ENCODE results near the gene STOML2.

The STOML2 gene

GRCh38 chr9:35071814-35072460, 31.0 kb downstream of the STOML2 start:
- TF ChIP-seq CTCF (IDR thresholded peaks at IDR 0.05): no peak
- Histone ChIP-seq H3K27ac (peak overlapping the region; percentile 98 to 100), H3K4me3 (peak overlapping the region; percentile 96)
- DNase-seq (ENCODE audit: low spot score): peak; percentile 92

GRCh38 chr9:35070823-35071813, 31.8 kb downstream of the STOML2 start:
- no peak for TF ChIP-seq CTCF (IDR thresholded peaks at IDR 0.05)
- Histone ChIP-seq H3K27ac (peak overlapping the region; percentile 98 to 100), H3K4me3 (peak overlapping the region; percentile 96)
- no peak for DNase-seq (ENCODE audit: low spot score)

- no peak for DNase-seq (ENCODE audit: low spot score)
- TF ChIP-seq CTCF (IDR thresholded peaks at IDR 0.05): no peak
- H3K4me3 ChIP-seq: no peak overlapping the region
- no peak overlapping the region for H3K27ac ChIP-seq
Measured at GRCh38 chr9:35069020-35069419, 33.9 kb downstream of the STOML2 start.

- Histone ChIP-seq H3K27ac (no peak overlapping the region), H3K4me3 (no peak overlapping the region)
- no peak for DNase-seq (ENCODE audit: low spot score)
- TF ChIP-seq CTCF (IDR thresholded peaks at IDR 0.05): no peak
Measured at GRCh38 chr9:35067056-35067455, 35.9 kb downstream of the STOML2 start.

- Histone ChIP-seq H3K27ac (no peak overlapping the region), H3K4me3 (no peak overlapping the region)
- TF ChIP-seq CTCF (IDR thresholded peaks at IDR 0.05): no peak
- no peak for DNase-seq (ENCODE audit: low spot score)
Measured at GRCh38 chr9:35060548-35061207, 42.3 kb downstream of the STOML2 start.

- no peak overlapping the region for H3K4me3 ChIP-seq
- TF ChIP-seq CTCF (IDR thresholded peaks at IDR 0.05): no peak
- DNase-seq (ENCODE audit: low spot score): no peak
- no peak overlapping the region for H3K27ac ChIP-seq
Measured at GRCh38 chr9:35059438-35059837, 43.5 kb downstream of the STOML2 start.

All from coronary artery (tissue), 2 donors.